ENCODE data around the gene HDAC4.

DNA sequence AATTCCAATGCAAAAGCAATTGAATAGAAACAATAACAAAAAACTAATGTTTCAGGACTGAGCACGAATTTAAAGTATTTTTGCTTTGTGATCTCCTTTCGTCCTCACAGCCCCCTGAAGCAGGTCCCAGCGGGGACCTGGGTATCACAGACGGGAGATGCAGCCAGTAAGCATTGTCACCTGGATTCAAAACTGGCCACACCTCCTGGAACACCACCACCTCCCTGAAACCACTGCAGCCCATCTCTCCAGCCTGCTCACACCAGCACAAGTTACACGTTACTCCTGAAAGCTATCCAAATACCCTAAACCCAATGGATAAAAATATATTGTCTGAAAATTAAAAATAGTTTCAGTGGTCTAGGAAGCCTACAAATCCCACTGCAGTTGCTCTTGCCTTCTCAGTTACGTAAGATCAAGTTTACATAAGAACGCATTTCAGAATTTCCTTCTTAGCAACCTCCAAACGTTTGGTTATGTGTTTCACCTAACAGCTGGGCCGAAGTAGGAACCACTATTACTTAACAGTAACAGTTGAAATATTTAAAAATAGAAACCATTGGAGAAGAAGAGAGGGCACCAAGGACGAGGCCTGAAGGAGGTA, 178.0 kb downstream of the HDAC4 start:
- no peak for TF ChIP-seq CTCF (IDR thresholded peaks at IDR 0.05)
- TF ChIP-seq, protein P1, sequence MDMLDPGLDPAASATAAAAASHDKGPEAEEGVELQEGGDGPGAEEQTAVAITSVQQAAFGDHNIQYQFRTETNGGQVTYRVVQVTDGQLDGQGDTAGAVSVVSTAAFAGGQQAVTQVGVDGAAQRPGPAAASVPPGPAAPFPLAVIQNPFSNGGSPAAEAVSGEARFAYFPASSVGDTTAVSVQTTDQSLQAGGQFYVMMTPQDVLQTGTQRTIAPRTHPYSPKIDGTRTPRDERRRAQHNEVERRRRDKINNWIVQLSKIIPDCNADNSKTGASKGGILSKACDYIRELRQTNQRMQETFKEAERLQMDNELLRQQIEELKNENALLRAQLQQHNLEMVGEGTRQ (IDR thresholded peaks at IDR 0.05) = no peak
- no peak for TF ChIP-seq EP300 (IDR thresholded peaks at IDR 0.05)
- TF ChIP-seq POLR2A (IDR thresholded peaks at IDR 0.05; ENCODE audit: low read length) = no peak
- TF ChIP-seq ELK1 (IDR thresholded peaks at IDR 0.05; ENCODE audit: low read depth, low read length) = no peak
- no peak for TF ChIP-seq RARB (CRISPR knock-in tag; IDR thresholded peaks at IDR 0.05)
- TF ChIP-seq ZNF302 (CRISPR knock-in tag; IDR thresholded peaks at IDR 0.05) = no peak
- TF ChIP-seq ESRRA (IDR thresholded peaks at IDR 0.05; ENCODE audit: borderline replicate concordance, low read length) = no peak
- no peak for TF ChIP-seq RNF2 (IDR thresholded peaks at IDR 0.05; ENCODE audit: borderline replicate concordance, low read depth)
- no peak for TF ChIP-seq JUN (IDR thresholded peaks at IDR 0.05)
- TF ChIP-seq KDM1A (IDR thresholded peaks at IDR 0.05; ENCODE audit: low read depth) = no peak
- TF ChIP-seq ZC3H11A (IDR thresholded peaks at IDR 0.05) = no peak
- TF ChIP-seq CHD2 (IDR thresholded peaks at IDR 0.05; ENCODE audit: low read length, partially characterized antibody) = no peak
- TF ChIP-seq CHD4 (IDR thresholded peaks at IDR 0.05; ENCODE audit: borderline replicate concordance) = no peak

Data from A549 (cell line).